Fibroblast of the aortic adventitia (primary cell): ENCODE data around the gene PRPS1. TPM values are rescaled to one million over a fixed set of nuclear protein-coding genes. Genes with fewer than 3 reads are reported as not detected.

Source experiments
- DNase-seq: peaks from one replicate; pipeline ENCODE4 v3.0.0-alpha.2; 2010; ENCODE audit warnings: low read depth
- H3K4me3 ChIP-seq: 2 replicates; pipeline ENCODE4 v1.5.1; 2011; ENCODE audit warnings: low read depth, mild to moderate bottlenecking, control low read depth, low read length, moderate library complexity
- CTCF ChIP-seq: IDR thresholded peaks from 2 replicates; pipeline ENCODE4 v1.5.1; 2011; ENCODE audit warnings: mild to moderate bottlenecking, low read length, control low read depth, inconsistent platforms; ENCODE audit not compliant: insufficient read depth
- total RNA-seq: library from RNA; depleted of rRNA; stranded (reverse); fragments of >200 nt; gene quantifications from 2 replicates; pipeline ENCODE4 v1.2.3, GENCODE V29; 2012; ENCODE audit warnings: low replicate concordance

Gene PRPS1
- total RNA-seq, 1 donor: 37.9 TPM

DNA sequence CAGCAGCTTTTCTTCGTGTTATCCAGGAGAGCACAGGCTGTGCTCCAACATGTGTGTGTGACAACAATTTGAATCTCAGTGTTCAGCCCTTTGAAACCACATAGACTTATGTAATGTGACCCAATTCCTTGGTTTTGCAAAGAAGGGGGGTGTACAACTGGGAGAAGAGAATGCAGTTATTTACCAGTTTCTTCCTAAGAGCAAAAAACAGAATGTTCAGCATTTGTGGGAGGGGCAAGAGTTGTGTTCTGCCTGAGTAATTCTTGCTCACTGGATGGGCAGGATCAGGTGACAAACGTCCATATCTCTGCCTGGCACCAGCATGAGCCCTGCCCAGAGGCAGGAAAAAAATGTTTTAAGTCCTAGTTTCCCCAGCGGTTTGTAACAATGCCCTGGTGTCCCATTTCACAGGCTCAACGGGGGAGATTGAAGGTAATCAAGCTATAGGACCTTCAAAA, 72.0 kb downstream of the PRPS1 start:
- no peak for DNase-seq
- no peak overlapping the region for H3K4me3 ChIP-seq
- no peak for TF ChIP-seq CTCF

Other genes starting within 250 kb of the PRPS1 start
- gene FRMPD3, start 178.9 kb upstream of the PRPS1 start, total RNA-seq: 0.09 and 0.16 TPM in 2 replicates
- gene TSC22D3, start 147.3 kb downstream of the PRPS1 start, total RNA-seq: 13.3 and 45.9 TPM in 2 replicates
- gene NCBP2L, start 149.2 kb downstream of the PRPS1 start, total RNA-seq: not detected in 2 replicates
- 5.1 and 14.6 TPM in 2 replicates for gene MID2, start 197.4 kb downstream of the PRPS1 start, total RNA-seq